ENCODE measurements around the gene UQCRFS1. TPM values are rescaled to one million over a fixed set of nuclear protein-coding genes. Genes with fewer than 3 reads are reported as not detected.

The UQCRFS1 gene
- total RNA-seq, 2 donors from 2014 or later: 30.3 to 41.3 TPM

DNA sequence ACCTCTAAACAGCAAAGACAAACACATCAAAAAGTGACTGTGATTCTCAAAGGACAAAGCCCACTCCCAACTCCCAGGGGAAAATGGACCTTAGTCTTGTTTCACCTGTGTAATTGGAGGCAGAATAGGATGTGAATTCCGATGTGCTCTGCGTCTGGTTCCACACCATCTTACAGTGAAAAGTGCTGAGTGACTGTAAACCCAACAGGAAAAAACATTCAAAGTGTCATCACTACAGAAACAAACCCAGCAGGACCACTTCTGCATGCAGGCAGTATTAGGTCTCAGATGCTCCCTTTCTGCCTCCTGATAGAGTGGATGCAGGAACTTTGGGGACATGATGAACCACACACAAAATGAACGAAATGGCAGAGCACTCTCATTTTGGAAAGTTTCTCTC, 6.5 kb downstream of the UQCRFS1 start:
- TF ChIP-seq, protein P1, sequence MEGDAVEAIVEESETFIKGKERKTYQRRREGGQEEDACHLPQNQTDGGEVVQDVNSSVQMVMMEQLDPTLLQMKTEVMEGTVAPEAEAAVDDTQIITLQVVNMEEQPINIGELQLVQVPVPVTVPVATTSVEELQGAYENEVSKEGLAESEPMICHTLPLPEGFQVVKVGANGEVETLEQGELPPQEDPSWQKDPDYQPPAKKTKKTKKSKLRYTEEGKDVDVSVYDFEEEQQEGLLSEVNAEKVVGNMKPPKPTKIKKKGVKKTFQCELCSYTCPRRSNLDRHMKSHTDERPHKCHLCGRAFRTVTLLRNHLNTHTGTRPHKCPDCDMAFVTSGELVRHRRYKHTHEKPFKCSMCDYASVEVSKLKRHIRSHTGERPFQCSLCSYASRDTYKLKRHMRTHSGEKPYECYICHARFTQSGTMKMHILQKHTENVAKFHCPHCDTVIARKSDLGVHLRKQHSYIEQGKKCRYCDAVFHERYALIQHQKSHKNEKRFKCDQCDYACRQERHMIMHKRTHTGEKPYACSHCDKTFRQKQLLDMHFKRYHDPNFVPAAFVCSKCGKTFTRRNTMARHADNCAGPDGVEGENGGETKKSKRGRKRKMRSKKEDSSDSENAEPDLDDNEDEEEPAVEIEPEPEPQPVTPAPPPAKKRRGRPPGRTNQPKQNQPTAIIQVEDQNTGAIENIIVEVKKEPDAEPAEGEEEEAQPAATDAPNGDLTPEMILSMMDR (IDR thresholded peaks at IDR 0.05): no peak
- TF ChIP-seq POLR2A (IDR thresholded peaks at IDR 0.05): no peak
- TF ChIP-seq POLR2AphosphoS5 (IDR thresholded peaks at IDR 0.05): no peak
- no peaks in the 10 kb centered on the region for H3K4me1 ChIP-seq (replicated peaks)
- intact Hi-C loops (cut with DNase I): no loop called here
- no peak overlapping the region for H3K4me3 ChIP-seq
- H3K27ac ChIP-seq: no peak overlapping the region
- no peaks in the 10 kb centered on the region for H3K9me3 ChIP-seq
- H3K36me3 ChIP-seq: no peaks in the 10 kb centered on the region
- DNase-seq (ENCODE audit: low spot score): no peak
- 91% methylated on average over 3 of the region's 3 CpGs for WGBS
- H3K27me3 ChIP-seq (replicated peaks; ENCODE audit: insufficient read depth): no peaks in the 10 kb centered on the region

DNA sequence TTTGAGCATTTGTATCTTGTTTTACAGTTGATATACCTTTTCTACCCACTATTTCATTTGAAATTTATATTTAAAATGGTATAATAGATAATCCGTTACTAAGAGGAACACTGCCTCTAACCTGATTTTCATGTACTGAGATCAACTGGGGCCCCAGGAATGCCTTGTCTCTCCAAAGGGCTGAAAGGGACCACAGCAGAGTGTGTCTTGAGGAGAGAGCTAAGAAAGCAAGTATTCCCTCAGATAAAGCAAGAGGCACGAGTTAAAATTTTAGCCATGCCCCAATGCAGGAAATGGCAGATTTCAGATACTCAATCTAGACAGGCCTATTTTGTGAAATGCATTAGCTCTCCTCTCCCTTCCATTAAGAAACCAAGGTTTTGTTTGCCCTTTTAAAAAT, 10.7 kb downstream of the UQCRFS1 start:
- no peaks in the 10 kb centered on the region for H3K9me3 ChIP-seq
- WGBS: 67% methylated on average over 2 of the region's 2 CpGs
- no peaks in the 10 kb centered on the region for H3K36me3 ChIP-seq
- H3K27ac ChIP-seq: no peak overlapping the region
- no peak overlapping the region for H3K4me3 ChIP-seq
- no peaks in the 10 kb centered on the region for H3K27me3 ChIP-seq (replicated peaks; ENCODE audit: insufficient read depth)
- intact Hi-C loops (cut with DNase I): no loop called here
- TF ChIP-seq, protein P1 (IDR thresholded peaks at IDR 0.05): no peak
- TF ChIP-seq POLR2AphosphoS5 (IDR thresholded peaks at IDR 0.05): no peak
- TF ChIP-seq POLR2A (IDR thresholded peaks at IDR 0.05): no peak
- DNase-seq (ENCODE audit: low spot score): no peak
- H3K4me1 ChIP-seq (replicated peaks): no peaks in the 10 kb centered on the region

DNA sequence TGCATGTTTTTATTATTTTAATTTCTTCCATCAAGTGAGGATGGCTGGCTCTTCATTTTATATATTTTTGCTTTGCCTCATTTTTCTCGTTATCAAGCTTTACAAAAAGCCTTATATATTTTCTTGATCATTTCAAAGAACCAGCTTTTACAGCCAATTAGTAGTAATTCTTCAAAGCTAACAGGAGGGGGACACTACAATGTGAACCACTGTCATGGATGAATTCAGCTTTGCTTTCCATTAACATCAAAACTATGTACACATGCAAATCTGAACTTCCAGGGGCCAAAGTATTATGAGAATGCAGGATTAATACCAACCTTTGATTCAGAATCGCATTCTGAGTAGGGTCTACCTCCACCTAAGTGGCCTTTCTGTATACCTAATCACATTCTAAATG, 11.1 kb downstream of the UQCRFS1 start:
- no peaks in the 10 kb centered on the region for H3K36me3 ChIP-seq
- WGBS: 70% methylated on average over 2 of the region's 2 CpGs
- TF ChIP-seq, protein P1 (IDR thresholded peaks at IDR 0.05): no peak
- TF ChIP-seq POLR2A (IDR thresholded peaks at IDR 0.05) (no peak), POLR2AphosphoS5 (IDR thresholded peaks at IDR 0.05) (no peak)
- no peaks in the 10 kb centered on the region for H3K9me3 ChIP-seq
- intact Hi-C loops (cut with DNase I): no loop called here
- H3K4me3 ChIP-seq: no peak overlapping the region
- no peak for DNase-seq (ENCODE audit: low spot score)
- H3K4me1 ChIP-seq (replicated peaks): no peaks in the 10 kb centered on the region
- no peaks in the 10 kb centered on the region for H3K27me3 ChIP-seq (replicated peaks; ENCODE audit: insufficient read depth)
- H3K27ac ChIP-seq: no peak overlapping the region

DNA sequence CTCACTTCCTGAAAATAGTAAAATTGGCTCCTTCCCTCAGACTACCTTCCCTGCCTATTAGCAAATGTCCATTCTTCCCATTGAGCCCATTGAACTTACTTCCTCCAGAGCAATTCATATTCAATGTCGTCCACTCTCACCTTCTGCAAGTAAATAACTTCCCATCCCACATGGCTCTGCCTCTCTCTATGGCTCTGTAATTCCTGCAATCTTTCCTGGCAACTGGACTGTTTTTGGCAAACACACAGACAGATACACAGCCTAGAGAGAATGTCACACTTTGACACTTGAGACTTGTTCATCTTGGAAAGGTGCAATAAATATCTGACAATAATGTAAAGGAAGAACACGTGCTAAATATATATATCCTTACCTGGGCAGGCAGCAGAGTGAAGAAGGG, 18.3 kb downstream of the UQCRFS1 start:
- DNase-seq (ENCODE audit: low spot score): no peak
- Histone ChIP-seq H3K27ac (no peak overlapping the region), H3K27me3 (replicated peaks; ENCODE audit: insufficient read depth) (no peaks in the 10 kb centered on the region), H3K9me3 (no peaks in the 10 kb centered on the region), H3K4me3 (no peak overlapping the region), H3K4me1 (replicated peaks) (no peaks in the 10 kb centered on the region), H3K36me3 (no peaks in the 10 kb centered on the region)
- 49% methylated on average over 2 of the region's 2 CpGs for WGBS
- intact Hi-C loops (cut with DNase I): loop anchor here (10.0 kb wide), 1 partner anchor 50 kb away; no protein-coding TSS in a partner anchor
- TF ChIP-seq, protein P1 (IDR thresholded peaks at IDR 0.05): no peak
- TF ChIP-seq POLR2AphosphoS5 (IDR thresholded peaks at IDR 0.05) (no peak), POLR2A (IDR thresholded peaks at IDR 0.05) (no peak)

DNA sequence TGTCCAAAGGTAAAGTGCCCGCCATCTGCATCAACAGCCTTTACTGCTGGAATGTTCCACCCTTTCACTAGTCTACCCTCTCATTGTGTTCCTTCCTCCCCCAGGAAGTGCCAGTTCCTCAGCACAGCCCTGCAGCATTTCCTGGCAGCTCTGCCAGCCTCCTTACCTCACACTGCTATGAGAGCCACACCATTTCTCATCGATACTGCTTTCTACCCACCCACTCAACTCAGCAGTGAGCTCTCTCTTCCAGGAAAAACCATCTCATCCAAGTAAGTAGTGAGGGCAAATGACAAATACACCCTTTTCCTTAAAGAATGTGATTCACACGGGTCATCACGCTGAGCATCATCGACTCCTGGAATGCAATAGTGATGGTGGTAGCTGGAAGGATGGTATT, 19.8 kb downstream of the UQCRFS1 start:
- Histone ChIP-seq H3K9me3 (no peaks in the 10 kb centered on the region), H3K36me3 (no peaks in the 10 kb centered on the region), H3K27ac (no peak overlapping the region), H3K4me1 (replicated peaks) (no peaks in the 10 kb centered on the region), H3K4me3 (no peak overlapping the region), H3K27me3 (replicated peaks; ENCODE audit: insufficient read depth) (no peaks in the 10 kb centered on the region)
- no peak for TF ChIP-seq POLR2AphosphoS5 (IDR thresholded peaks at IDR 0.05)
- DNase-seq (ENCODE audit: low spot score): no peak
- 67% methylated on average over 5 of the region's 5 CpGs for WGBS
- intact Hi-C loops (cut with DNase I): loop anchor here (10.0 kb wide), 1 partner anchor 52 kb away; no protein-coding TSS in a partner anchor

Measured in prostate gland (tissue), 2 donors.